Liver (tissue), 3 donors: ENCODE results near the gene NCOA3.

Experiments
- CTCF ChIP-seq: fragments of 150-350 bp; IDR thresholded peaks from 2 replicates; pipeline ENCODE4 v1.5.1; 2017; ENCODE audit warnings: improper control_type of control experiment, low read depth, low read length; ENCODE audit not compliant: missing input control
- GABPA ChIP-seq, 2 donors: IDR thresholded peaks in 1 of 2; conservative IDR thresholded peaks in 1 of 2; 2 replicates each; pipeline ENCODE4 v1.6.1; 2016; ENCODE audit warnings: antibody characterized with exemption in 2 of 2, mild to moderate bottlenecking in 1 of 2, moderate library complexity in 1 of 2
- JUND ChIP-seq, 2 donors: IDR thresholded peaks; 2 replicates each; pipeline ENCODE4 v1.6.1; 2016; ENCODE audit warnings: antibody characterized with exemption in 2 of 2
- RAD21 ChIP-seq, 2 donors: IDR thresholded peaks; 2 replicates each; pipeline ENCODE4 v1.6.1; 2016; ENCODE audit warnings: antibody characterized with exemption in 2 of 2, mild to moderate bottlenecking in 2 of 2
- YY1 ChIP-seq: IDR thresholded peaks from 2 replicates; pipeline ENCODE4 v1.6.1; 2016; ENCODE audit warnings: antibody characterized with exemption, mild to moderate bottlenecking
- donor health status: healthy.
- donor health status: healthy.

GRCh38 chr20:47515843-47516242, 14.2 kb downstream of the NCOA3 start:
- TF ChIP-seq CTCF (no peak), RAD21 (IDR thresholded peaks at IDR 0.05) (no peak), GABPA (IDR thresholded peaks at IDR 0.05 in 1 of 2, conservative IDR thresholded peaks at IDR 0.05 in 1 of 2) (no peak), JUND (IDR thresholded peaks at IDR 0.05) (no peak), YY1 (no peak)
